SH-SY5Y (cell line): ENCODE results near the gene MYO1D.

Source experiments
- GATA2 ChIP-seq: IDR thresholded peaks from 2 replicates; pipeline ENCODE4 v1.6.1; 2011; ENCODE audit warnings: mild to moderate bottlenecking, low read depth, low read length
- GATA3 ChIP-seq: IDR thresholded peaks from 2 replicates; pipeline ENCODE4 v1.6.1; 2011; ENCODE audit warnings: low read depth, mild to moderate bottlenecking, low read length, moderate library complexity

DNA sequence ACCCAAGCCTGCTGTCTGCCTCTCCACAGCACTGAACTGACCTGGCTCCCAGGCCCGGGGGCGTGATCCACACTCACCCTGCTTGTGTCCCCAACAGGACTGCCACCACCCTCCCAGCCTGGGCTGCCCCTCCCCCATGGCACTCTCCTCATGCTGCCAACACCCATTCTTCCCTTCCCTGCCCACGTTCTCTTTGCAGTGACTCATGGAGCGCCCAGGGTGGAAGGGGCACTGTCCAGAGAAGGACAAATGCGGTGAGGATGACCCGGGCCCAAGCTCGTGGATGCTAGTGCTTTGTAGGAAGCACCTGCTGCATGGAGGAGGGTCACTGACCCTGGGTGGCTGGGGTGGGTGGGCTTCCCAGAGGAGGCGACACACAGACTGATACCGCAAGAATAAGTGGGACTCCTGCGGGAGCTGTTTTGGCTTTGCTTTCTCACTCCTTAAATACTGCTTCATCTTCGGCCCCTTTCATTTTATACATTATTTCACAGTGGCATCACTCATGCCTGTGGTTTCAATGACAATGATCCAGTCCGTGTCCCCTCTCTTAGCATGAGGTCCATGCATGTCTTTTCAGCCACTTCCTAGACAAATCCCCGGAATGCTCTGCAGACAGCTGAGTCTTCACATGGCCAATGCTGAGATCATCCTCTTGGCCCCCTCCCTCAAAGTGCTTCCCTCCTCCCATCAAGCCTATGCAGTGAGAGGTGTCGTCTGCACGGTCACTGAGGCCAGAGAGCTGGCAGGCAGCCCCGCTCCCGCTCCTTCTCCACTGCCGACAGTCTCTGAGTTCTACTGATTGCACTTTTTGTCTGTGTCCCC lies 372.5 kb downstream of the MYO1D start:
- TF ChIP-seq GATA2 (no peak), GATA3 (no peak)
